Measurements from ENCODE around the gene CNTNAP3. TPM values are rescaled to one million over a fixed set of nuclear protein-coding genes. Genes with fewer than 3 reads are reported as not detected.
A peak's percentile ranks its signal among the peaks of the same experiment; 100 is the strongest.
"Not testable (repeated sequence)": the region's sequence is repeated elsewhere in the genome, so short reads cannot be mapped to it uniquely, and the experiment has no call there.

The CNTNAP3 gene
- total RNA-seq: 10 to 100 TPM; 12.8 to 17.5 TPM
- polyA plus RNA-seq (ENCODE audit: insufficient read depth, low read depth, low replicate concordance): 4.0 TPM
- long read RNA-seq, donor 1, partial matches to known transcripts: 0 of 1 reads
- long read RNA-seq, donor 1, other reads (novel, unspliced or antisense): 0 of 1 reads
- long read RNA-seq, donor 2: 0 reads

DNA sequence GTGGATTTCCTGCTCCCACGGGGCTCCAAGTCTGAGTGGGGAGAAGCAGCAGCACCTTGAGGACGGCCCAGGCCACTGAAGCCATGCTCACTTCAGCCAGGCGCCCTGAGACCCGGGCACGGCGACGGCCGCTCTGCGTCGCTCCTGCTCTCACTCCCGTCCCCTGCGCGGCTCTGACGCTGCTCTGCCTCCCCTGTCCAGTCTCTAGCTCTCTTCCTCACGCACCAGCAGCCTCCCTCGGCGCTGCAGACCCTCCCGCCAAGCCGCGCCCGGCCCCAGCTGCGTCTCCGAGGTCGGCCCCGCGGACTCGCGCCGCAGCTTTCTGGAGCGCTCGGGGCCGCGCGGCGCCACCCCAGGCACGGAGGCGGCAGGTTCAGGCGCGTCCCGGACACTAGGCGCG lies at the start of gene CNTNAP3:
CNTNAP3 (minus strand) TSS at position 188 of the 400 bp plus-strand sequence; CDS start at position 85, 103 bp downstream.
- intact Hi-C loops (cut with DNase I; ENCODE audit: low total_unique reads); H3K9me3 ChIP-seq; DNase-seq: not testable (repeated sequence)

DNA sequence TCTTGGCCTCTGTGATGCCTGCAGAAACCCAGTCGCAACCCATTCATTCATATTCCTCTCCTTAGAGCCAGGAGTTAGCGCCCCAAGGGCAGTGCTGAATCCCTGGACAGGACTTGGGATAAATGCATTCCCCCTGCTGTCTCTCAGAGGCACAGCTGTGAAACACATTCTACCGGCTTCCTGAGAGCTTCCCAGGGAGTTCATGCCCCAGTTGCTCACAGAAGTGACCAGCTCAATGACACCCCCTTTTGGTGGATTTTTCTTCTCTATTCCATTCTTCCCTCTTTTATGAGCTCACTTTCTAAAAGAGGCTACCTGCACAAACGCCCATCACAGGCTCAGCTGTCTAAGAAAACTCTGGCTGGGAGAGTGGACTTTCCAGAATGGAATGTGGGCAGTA lies 8.0 kb downstream of the CNTNAP3 start:
- H3K4me1 ChIP-seq; intact Hi-C loops (cut with DNase I; ENCODE audit: low total_unique reads); H3K36me3 ChIP-seq (ENCODE audit: low read depth, missing control alignments); H3K27me3 ChIP-seq; H3K9me3 ChIP-seq; H3K4me3 ChIP-seq; H3K27ac ChIP-seq: not testable (repeated sequence)
- DNase-seq: peak; percentile 3
- no CpG with 5 or more reads among the region's 4 CpGs for WGBS, 2 donors

More for the DNA sequence above, at the start of gene CNTNAP3:
- not testable (repeated sequence) for H3K4me1 ChIP-seq; H3K36me3 ChIP-seq (ENCODE audit: low read depth, missing control alignments); H3K27ac ChIP-seq; H3K4me3 ChIP-seq; H3K27me3 ChIP-seq
- no CpG with 5 or more reads among the region's 42 CpGs for WGBS, 2 donors

GRCh38 chr9:39242513-39242912 lies 45.5 kb downstream of the CNTNAP3 start:
- H3K9me3 ChIP-seq; H3K36me3 ChIP-seq (ENCODE audit: low read depth, missing control alignments); H3K4me1 ChIP-seq; H3K27me3 ChIP-seq; H3K27ac ChIP-seq; intact Hi-C loops (cut with DNase I; ENCODE audit: low total_unique reads); H3K4me3 ChIP-seq; DNase-seq: not testable (repeated sequence)
- no CpG with 5 or more reads among the region's 4 CpGs for WGBS, 2 donors

- H3K27ac ChIP-seq; intact Hi-C loops (cut with DNase I; ENCODE audit: low total_unique reads); H3K36me3 ChIP-seq (ENCODE audit: low read depth, missing control alignments); H3K9me3 ChIP-seq; H3K4me3 ChIP-seq; H3K27me3 ChIP-seq; H3K4me1 ChIP-seq; DNase-seq: not testable (repeated sequence)
- WGBS, 2 donors: no CpG with 5 or more reads among the region's 12 CpGs
Observed at GRCh38 chr9:39232130-39232991, 55.6 kb downstream of the CNTNAP3 start.

DNA sequence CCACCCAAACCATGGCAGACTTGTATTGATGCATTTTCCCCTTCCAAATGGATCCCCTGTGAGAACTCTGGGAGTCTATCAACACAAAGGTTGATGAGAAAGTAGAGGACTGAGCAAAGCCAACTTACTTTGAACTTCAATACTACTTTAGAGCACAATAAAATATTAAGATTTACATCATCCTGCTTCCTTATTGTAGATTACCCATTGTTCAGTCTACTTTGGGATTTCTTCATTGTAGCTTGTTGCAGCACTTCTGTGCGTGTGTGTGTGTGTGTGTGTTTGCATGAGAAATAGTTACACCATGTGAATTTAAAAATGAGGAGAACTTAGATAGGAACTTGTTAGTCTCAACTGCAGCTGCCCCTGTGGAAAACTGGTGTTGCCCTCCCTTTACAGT lies 72.0 kb downstream of the CNTNAP3 start:
- H3K9me3 ChIP-seq; H3K27ac ChIP-seq; H3K4me3 ChIP-seq; intact Hi-C loops (cut with DNase I; ENCODE audit: low total_unique reads); H3K27me3 ChIP-seq; DNase-seq; H3K4me1 ChIP-seq; H3K36me3 ChIP-seq (ENCODE audit: low read depth, missing control alignments): not testable (repeated sequence)
- no CpG with 5 or more reads among the region's 1 CpG for WGBS, 2 donors

DNA sequence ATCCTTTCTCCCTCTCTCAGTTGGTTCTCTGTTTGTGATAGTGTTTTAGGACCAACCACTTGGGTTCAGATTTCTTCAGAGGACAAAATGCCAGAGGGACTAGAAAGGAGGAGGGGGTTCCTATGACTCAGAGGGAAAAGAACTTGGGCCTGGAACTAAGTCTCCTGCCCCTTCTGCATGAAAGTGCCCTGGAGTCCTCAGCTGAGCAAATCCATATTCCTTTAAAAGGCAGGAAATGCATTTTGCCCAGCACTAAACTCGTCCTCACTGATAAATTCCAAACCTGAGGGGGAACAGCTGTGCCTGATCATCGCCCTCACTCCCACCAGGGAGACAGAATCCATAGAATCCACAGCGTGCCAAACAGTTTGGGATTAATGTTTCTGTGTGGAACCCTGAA lies 78.2 kb downstream of the CNTNAP3 start:
- H3K36me3 ChIP-seq (ENCODE audit: low read depth, missing control alignments); H3K27me3 ChIP-seq; intact Hi-C loops (cut with DNase I; ENCODE audit: low total_unique reads); H3K27ac ChIP-seq; H3K4me3 ChIP-seq; DNase-seq; H3K4me1 ChIP-seq; H3K9me3 ChIP-seq: not testable (repeated sequence)
- no CpG with 5 or more reads among the region's 3 CpGs for WGBS, 2 donors

DNA sequence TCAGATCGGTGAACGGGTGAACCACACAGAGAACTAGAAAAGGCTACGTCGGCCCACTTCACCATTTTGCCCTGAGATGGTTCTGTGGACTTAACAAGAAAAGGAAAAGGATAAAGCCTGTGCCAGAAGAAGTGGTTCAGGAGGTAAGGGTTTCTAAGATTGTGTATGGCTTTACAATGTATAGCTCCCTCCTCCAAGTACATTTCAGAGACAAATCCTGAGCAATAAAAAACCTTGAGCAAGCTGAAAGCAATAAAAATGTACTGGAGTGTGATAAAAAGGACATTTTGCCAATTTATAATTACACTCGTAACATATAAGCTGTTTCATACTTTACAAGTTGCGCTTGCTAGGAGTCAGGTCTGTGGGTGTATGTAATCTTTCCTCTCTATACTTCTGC lies 81.3 kb downstream of the CNTNAP3 start:
- H3K4me1 ChIP-seq; H3K27me3 ChIP-seq; H3K9me3 ChIP-seq; H3K36me3 ChIP-seq (ENCODE audit: low read depth, missing control alignments); intact Hi-C loops (cut with DNase I; ENCODE audit: low total_unique reads); H3K27ac ChIP-seq; DNase-seq; H3K4me3 ChIP-seq: not testable (repeated sequence)
- no CpG with 5 or more reads among the region's 6 CpGs for WGBS, 2 donors

GRCh38 chr9:39205842-39206241 lies 82.1 kb downstream of the CNTNAP3 start:
- H3K4me1 ChIP-seq; H3K36me3 ChIP-seq (ENCODE audit: low read depth, missing control alignments); intact Hi-C loops (cut with DNase I; ENCODE audit: low total_unique reads); H3K27ac ChIP-seq; DNase-seq; H3K4me3 ChIP-seq; H3K9me3 ChIP-seq; H3K27me3 ChIP-seq: not testable (repeated sequence)
- WGBS, 2 donors: no CpG with 5 or more reads among the region's 4 CpGs

GRCh38 chr9:39200412-39200811 lies 87.6 kb downstream of the CNTNAP3 start:
- H3K4me3 ChIP-seq; H3K4me1 ChIP-seq; H3K27ac ChIP-seq; H3K36me3 ChIP-seq (ENCODE audit: low read depth, missing control alignments); H3K27me3 ChIP-seq; intact Hi-C loops (cut with DNase I; ENCODE audit: low total_unique reads); H3K9me3 ChIP-seq; DNase-seq: not testable (repeated sequence)

GRCh38 chr9:39198000-39198709 lies 89.8 kb downstream of the CNTNAP3 start:
- H3K27ac ChIP-seq; H3K4me1 ChIP-seq; H3K9me3 ChIP-seq; H3K27me3 ChIP-seq; H3K4me3 ChIP-seq; DNase-seq; H3K36me3 ChIP-seq (ENCODE audit: low read depth, missing control alignments); intact Hi-C loops (cut with DNase I; ENCODE audit: low total_unique reads): not testable (repeated sequence)
- WGBS, 2 donors: no CpG with 5 or more reads among the region's 7 CpGs

DNA sequence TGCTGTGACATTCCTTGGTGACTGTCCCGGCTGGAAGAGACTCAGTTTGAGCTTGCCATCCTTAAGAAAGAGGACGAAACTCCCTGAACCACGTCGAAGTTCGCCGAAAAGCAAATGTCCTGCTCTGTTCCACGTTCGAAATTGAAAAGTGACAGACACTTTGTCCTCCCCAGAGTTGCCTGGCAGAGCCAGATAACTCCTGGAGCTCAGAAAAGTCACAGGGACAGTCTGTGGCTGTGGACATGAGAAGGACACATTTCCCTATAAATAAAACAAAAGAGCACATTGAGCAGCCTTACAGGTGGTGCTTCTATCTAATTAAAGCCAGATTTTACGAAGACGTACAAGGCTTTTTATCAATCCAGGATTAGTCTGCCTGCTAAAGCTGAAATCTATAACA lies 116.6 kb downstream of the CNTNAP3 start:
- H3K4me1 ChIP-seq; DNase-seq; intact Hi-C loops (cut with DNase I; ENCODE audit: low total_unique reads); H3K9me3 ChIP-seq; H3K4me3 ChIP-seq; H3K27me3 ChIP-seq; H3K27ac ChIP-seq; H3K36me3 ChIP-seq (ENCODE audit: low read depth, missing control alignments): not testable (repeated sequence)
- no CpG with 5 or more reads among the region's 10 CpGs for WGBS, 2 donors

- H3K9me3 ChIP-seq; H3K4me1 ChIP-seq; H3K27me3 ChIP-seq; H3K36me3 ChIP-seq (ENCODE audit: low read depth, missing control alignments); DNase-seq; H3K4me3 ChIP-seq; H3K27ac ChIP-seq; intact Hi-C loops (cut with DNase I; ENCODE audit: low total_unique reads): not testable (repeated sequence)
- no CpG with 5 or more reads among the region's 3 CpGs for WGBS, 2 donors
Observed at GRCh38 chr9:39157714-39158113, 130.3 kb downstream of the CNTNAP3 start.
